HG03064 (cell line): ENCODE measurements around the gene HNF1B.

Source experiments
- ATAC-seq: cut with Tn5 transposase; IDR thresholded peaks from one replicate; pipeline ENCODE4 v1.9.1; 2021; ENCODE audit warnings: low read depth; ENCODE audit not compliant: unreplicated experiment

Gene HNF1B

GRCh38 chr17:37674511-37674910 lies 70.3 kb downstream of the HNF1B start:
- ATAC-seq, result no peak

DNA sequence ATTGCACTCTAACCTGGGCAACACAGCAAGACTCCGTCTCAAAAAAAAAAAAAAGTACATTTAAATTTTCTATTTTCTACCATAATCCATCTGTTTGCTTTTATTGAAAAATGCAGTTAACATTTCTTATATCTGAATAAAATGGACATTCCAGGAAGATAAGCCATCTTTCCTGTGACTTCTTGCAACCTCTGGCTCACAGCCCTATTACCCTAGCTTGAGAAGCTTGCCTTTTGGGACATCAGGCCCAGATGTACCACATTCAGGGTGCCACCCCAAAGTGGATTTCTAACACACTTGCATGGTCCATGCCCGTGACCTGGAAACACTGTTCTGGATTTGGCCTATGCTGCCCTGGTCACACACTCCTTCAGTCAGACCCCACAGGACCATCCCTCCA lies 71.5 kb downstream of the HNF1B start:
- ATAC-seq, result no peak

GRCh38 chr17:37672548-37673078 lies 72.2 kb downstream of the HNF1B start:
- no peak for ATAC-seq

DNA sequence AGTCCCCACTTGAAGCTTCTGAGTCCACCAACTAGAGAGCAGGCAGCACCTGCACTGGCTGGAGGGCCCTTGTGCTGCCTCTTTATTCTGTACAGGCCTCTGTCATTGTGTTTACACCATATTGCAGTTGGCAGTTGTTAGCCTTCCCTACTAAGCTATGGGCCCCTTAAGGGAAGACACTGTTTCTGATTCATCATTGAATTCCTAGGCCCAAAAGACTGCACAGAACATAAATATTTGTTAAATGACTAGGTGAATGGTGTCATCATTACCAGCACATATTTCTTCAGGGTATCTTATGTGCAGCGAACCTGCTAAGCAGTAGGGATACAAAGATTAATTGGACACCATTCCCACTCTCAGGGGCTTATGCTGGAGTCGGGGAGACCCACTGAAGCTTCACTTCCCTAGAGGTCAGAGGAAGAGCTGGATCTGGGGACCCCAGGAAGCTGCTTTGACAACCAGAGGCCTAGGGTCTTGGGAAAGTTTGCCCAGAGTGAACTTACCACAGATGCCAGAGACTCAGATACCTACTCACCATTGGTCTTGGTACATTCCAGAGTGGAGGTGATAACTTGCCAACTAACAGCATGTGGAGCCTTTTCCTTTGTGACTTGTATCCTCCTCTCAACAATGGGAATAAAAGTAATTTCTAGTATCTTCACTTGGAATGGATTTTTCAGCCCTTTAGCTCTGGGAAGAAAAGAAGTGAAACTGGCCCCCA lies 72.9 kb downstream of the HNF1B start:
- no peak for ATAC-seq

DNA sequence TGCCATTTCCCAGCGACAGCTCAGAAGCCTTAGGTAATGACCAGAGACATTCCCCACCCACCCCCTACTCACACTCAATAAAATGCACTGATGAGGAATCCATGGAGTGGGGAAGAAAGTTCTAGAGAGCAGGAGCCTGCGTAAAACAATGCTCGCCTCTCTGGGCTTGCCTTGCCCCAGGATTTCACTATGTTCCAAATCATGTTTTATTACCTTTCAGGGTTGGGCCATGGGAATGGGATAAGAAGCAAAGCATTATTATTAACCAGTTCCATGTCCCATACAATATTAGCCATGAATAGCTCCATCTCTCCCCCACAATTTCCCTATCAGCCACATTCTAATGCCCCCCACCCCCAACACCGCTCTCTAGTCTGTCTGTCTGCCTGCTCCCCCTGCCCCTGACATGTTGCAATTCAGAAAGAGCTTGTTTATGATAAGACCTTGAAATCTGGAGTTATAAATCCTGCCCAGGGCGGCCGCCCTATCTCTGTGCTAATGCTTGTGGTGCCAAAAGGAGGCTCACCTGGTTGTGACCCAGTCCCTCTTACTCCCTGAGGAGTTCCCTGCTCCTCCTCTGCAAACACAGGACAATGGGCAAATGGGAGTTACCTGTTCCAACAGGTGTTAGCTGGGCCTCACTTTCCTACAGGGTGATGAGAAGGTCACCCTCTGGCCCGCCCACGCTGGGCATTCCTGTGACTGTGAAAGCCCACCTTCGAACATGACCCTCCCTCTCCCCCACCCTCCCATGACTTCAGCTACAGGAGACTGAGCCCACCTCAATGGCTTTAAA lies 73.6 kb downstream of the HNF1B start:
- ATAC-seq, result no peak

GRCh38 chr17:37667039-37667438 lies 77.8 kb downstream of the HNF1B start:
- ATAC-seq, result no peak

- no peak for ATAC-seq
These were observed 80.6 kb downstream of the HNF1B start for GRCh38 chr17:37664214-37664613.

GRCh38 chr17:37662353-37662752 lies 82.5 kb downstream of the HNF1B start:
- ATAC-seq, result no peak

DNA sequence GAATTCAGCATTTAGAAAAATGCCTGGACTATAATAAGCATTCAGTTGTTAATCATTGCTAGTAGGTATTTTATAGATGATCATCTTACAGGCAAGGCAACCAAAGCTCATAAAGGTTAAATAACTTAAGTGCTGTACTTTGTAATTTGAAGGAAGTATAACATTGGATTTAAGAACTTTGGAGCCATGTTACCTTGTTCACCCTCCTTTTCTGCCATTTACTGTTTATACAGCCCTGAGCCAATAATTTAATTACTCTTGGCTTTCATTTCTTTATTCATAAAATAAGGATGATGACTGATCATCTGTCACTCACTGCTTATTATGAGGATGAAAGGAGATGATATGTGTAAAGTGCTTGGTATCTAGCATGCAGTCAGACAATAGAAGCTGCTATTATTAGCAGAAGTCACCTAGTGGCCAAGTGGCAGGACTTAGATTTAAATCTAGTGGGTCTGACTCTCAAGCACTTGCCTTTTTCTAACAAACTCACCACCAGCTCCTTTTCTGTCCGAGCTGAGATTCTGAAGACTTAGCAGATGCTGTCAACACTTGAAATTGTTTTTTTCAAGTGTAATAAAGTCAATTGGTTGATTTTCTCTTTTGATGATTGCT lies 83.4 kb downstream of the HNF1B start:
- ATAC-seq, result no peak

- ATAC-seq, result no peak
These were observed 84.9 kb downstream of the HNF1B start for GRCh38 chr17:37659925-37660324.

GRCh38 chr17:37657202-37657601 lies 87.7 kb downstream of the HNF1B start:
- no peak for ATAC-seq

- ATAC-seq, result no peak
These were observed 93.0 kb downstream of the HNF1B start for GRCh38 chr17:37651849-37652248.

DNA sequence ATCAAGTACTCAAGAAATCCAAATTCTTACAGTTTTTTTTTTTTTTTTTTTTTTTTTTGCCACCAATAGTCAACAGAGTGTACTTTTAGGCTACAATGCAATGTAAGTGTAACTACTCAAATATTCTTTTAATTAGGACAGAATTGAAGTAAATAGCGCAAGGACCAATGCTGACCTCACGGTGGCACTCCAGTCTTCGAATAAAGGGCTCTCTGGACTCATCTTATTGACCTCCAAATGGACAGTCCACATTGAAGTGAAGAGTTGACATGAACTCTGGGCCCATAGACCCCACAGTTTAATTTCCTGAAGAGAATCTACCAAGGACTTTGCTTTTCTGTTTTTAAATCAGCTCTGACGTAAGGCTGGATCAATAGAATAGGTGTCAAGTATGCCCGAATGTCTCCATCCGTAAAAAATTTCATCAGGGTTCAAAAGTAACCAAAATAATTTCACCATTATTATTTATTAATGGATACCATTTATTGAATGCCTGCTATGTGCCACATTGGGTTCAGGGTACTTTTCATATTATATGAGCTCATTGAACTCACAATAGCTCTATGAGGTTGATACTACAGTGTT lies 94.3 kb downstream of the HNF1B start:
- ATAC-seq, result no peak

DNA sequence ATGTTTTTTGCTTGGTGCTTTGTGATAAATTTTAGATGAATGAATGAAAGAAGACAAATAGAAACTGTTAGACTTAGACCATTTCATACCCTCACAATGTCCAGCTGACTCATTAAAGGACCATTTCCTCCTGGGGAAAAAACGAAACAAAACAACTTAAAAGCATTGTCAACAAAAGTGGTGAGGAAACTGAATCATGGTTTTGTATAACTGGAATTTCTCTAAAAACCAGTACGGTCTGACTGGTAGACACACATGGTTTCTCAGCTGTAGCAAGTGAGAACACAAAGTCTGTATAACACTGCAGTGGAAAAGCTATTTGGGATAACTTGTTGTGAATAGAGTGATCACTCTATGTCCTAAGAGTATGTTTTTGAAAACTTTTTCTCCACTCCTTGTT lies 96.3 kb downstream of the HNF1B start:
- no peak for ATAC-seq

DNA sequence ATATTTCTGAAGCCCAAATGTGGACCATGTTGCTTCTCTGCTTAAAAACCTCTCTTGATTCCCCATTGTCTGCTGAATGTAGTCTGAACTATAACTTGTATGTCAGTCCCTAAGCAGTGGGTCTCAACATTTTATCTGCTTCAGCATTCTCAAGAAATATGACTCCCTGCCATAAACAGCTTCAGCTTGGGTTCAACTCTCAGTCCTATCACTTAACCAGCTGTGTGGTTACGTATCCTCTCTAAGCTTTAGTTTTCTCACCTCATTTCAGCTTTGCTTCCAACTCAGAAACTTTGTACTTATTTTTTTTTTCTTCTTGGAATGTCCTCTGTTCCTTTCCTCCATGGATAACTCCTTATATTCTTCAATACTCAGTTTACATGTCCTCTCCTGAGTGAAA lies 97.0 kb downstream of the HNF1B start:
- no peak for ATAC-seq

- no peak for ATAC-seq
These were observed 101.0 kb downstream of the HNF1B start for GRCh38 chr17:37643869-37644268.

GRCh38 chr17:37643118-37643766 lies 101.6 kb downstream of the HNF1B start, which contains the start of gene DDX52:
Gene DDX52, minus strand, starts transcription at chr17:37643446. Its CDS starts 26 bp downstream, at chr17:37643420.
- ATAC-seq, result no peak

GRCh38 chr17:37642681-37643080 lies 102.2 kb downstream of the HNF1B start:
- no peak for ATAC-seq

DNA sequence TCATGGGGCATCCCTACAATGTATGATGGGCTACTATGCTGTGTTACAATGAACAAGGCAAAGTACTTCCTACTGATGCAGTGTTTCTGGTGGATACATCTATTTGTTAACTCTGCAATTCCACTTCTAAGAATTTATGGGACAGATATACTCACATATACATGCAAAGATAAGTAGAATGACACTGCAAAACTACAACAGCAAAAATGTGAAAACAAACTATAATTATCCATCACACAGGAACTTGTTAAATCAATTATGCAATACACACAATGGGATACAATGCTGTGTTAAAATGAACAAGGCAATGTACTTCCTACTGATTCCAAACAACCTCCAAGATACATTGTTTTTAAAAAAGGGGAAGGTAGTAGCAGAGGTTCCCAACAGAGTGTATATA lies 104.8 kb downstream of the HNF1B start:
- ATAC-seq, result no peak

DNA sequence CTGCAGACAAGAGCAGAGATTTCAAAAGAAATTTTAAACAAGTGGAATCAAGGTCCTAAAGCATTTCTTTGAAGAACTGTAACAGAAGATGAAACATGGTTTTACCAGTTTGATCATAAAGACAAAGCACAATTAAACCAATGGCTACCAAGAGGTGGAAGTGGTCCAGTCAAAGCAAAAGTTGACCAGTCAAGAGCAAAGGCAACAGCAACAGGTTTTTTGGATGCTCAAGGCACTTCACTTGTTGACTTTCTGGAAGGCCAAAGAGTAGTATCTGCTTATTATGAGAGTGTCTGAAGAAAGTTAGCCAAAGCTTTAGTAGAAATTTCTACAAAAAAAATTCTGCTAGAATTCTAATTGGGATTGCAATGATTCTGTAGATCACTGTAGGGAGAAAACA lies 106.9 kb downstream of the HNF1B start:
- no peak for ATAC-seq
